NCI-H1694 treated with DMSO at 0.1 percent for 48 hours (cell line): ENCODE measurements around the gene EXOC1.

ENCODE experiments used
- DNase-seq: peaks from one replicate; lab custom pipeline; 2025; lab: John Stamatoyannopoulos, UW

The EXOC1 gene

GRCh38 chr4:55951191-55951922 is 97.9 kb downstream of the EXOC1 start:
- DNase-seq: no peak
